Mammary epithelial cell (primary cell): ENCODE results near the gene SLC19A1.

Experiments used
- EZH2 ChIP-seq: IDR thresholded peaks from 2 replicates; pipeline ENCODE4 v1.6.1; 2012; ENCODE audit warnings: low read length, inconsistent platforms, borderline replicate concordance
- TF ChIP-seq, protein P1 (sequence below), 2 donors: IDR thresholded peaks in 1 of 2; conservative IDR thresholded peaks in 1 of 2; 2 replicates each; pipeline ENCODE4 v1.5.1; 2011 to 2012; ENCODE audit warnings: inconsistent platforms in 2 of 2, low read length in 2 of 2, mild to moderate bottlenecking in 2 of 2, control low read depth in 1 of 2, low read depth in 1 of 2; ENCODE audit not compliant: insufficient read depth in 1 of 2; ENCODE audit errors: extremely low read depth in 1 of 2

DNA sequence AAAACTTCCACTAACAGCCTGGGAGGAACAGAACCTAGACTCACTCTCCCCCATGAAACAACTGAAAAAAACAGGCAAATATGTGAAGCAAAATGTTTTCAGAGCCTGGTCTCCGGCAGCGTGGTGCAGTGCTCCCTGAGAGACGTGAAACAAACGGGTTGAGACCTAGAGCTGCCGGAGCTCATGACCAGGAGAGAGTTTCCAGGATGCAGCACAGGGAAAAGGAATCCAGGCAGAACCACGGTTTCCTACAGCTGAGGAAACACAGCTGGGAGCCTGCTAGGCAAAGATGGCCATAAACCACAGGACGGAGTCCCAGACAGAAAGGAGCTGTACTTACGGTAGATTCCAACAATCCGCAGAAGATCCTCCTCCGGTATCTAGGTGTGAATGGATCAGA, 20.2 kb upstream of the SLC19A1 start:
- TF ChIP-seq, protein P1, sequence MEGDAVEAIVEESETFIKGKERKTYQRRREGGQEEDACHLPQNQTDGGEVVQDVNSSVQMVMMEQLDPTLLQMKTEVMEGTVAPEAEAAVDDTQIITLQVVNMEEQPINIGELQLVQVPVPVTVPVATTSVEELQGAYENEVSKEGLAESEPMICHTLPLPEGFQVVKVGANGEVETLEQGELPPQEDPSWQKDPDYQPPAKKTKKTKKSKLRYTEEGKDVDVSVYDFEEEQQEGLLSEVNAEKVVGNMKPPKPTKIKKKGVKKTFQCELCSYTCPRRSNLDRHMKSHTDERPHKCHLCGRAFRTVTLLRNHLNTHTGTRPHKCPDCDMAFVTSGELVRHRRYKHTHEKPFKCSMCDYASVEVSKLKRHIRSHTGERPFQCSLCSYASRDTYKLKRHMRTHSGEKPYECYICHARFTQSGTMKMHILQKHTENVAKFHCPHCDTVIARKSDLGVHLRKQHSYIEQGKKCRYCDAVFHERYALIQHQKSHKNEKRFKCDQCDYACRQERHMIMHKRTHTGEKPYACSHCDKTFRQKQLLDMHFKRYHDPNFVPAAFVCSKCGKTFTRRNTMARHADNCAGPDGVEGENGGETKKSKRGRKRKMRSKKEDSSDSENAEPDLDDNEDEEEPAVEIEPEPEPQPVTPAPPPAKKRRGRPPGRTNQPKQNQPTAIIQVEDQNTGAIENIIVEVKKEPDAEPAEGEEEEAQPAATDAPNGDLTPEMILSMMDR (conservative IDR thresholded peaks at IDR 0.05 in 1 of 2, IDR thresholded peaks at IDR 0.05 in 1 of 2; ENCODE audit: extremely low read depth in 1 of 2, insufficient read depth in 1 of 2, low read depth in 1 of 2, low read length in 2 of 2) = no peak
- no peak for TF ChIP-seq EZH2
